BJ (cell line): ENCODE measurements around the gene CELF2. TPM values are rescaled to one million over a fixed set of nuclear protein-coding genes. Genes with fewer than 3 reads are reported as not detected.
A peak's percentile ranks its signal among the peaks of the same experiment; 100 is the strongest.

Source experiments
- CTCF ChIA-PET: fragments of 350-600 bp; formaldehyde crosslinking; extraction: SDS; loops from one replicate; lab custom pipeline; 2021; ENCODE audit warnings: antibody characterized with exemption, inconsistent platforms; lab: Yijun Ruan, JAX
- POLR2A ChIA-PET: fragments of 300-600 bp; sonication (Branson Sonifier 250); formaldehyde crosslinking; extraction: SDS; loops from one replicate; lab custom pipeline; 2021; ENCODE audit warnings: antibody characterized with exemption; lab: Charles Lee
- DNase-seq: peaks from one replicate; pipeline ENCODE4 v3.0.0-alpha.2; 2011; ENCODE audit warnings: low read depth
- H3K27me3 ChIP-seq: 2 replicates; pipeline ENCODE4 v1.6.0; 2011; ENCODE audit warnings: low read length; ENCODE audit not compliant: control insufficient read depth, insufficient read depth
- H3K36me3 ChIP-seq: 2 replicates; pipeline ENCODE4 v1.5.1; 2011; ENCODE audit warnings: low read length; ENCODE audit not compliant: control insufficient read depth, insufficient read depth
- H3K4me3 ChIP-seq: 2 replicates; pipeline ENCODE4 v1.5.1; 2011; ENCODE audit warnings: low read depth, mild to moderate bottlenecking, control low read depth, low read length
- CTCF ChIP-seq: IDR thresholded peaks from 2 replicates; pipeline ENCODE4 v1.5.1; 2011; ENCODE audit warnings: low read depth, mild to moderate bottlenecking, control low read depth, inconsistent platforms, low read length, moderate library complexity; ENCODE audit not compliant: insufficient read depth
- polyA plus RNA-seq: library from polyadenylated mRNA; depleted of rRNA; stranded (reverse); fragments of >200 nt; gene quantifications from 2 replicates; pipeline ENCODE4 v1.2.3, GENCODE V29; 2011

Gene CELF2
- polyA plus RNA-seq, 1 experiment, result 8.8 TPM

GRCh38 chr10:11007476-11008020, 10.1 kb upstream of the CELF2 start:
- Histone ChIP-seq H3K36me3 (no peaks in the 10 kb centered on the region), H3K27me3 (no peaks in the 10 kb centered on the region), H3K4me3 (no peak overlapping the region)
- DNase-seq, result no peak
- TF ChIP-seq CTCF, result no peak
- CTCF ChIA-PET, result no interaction called here
- POLR2A ChIA-PET, result no interaction called here

GRCh38 chr10:11009471-11010308, 8.0 kb upstream of the CELF2 start:
- ChIA-PET POLR2A (no interaction called here), CTCF (no interaction called here)
- Histone ChIP-seq H3K4me3 (no peak overlapping the region), H3K27me3 (no peaks in the 10 kb centered on the region), H3K36me3 (no peaks in the 10 kb centered on the region)
- TF ChIP-seq CTCF, result no peak
- peak; percentile 12 for DNase-seq

- Histone ChIP-seq H3K27me3 (no peaks in the 10 kb centered on the region), H3K4me3 (no peak overlapping the region), H3K36me3 (no peaks in the 10 kb centered on the region)
- POLR2A ChIA-PET, result no interaction called here
- no peak for TF ChIP-seq CTCF
- DNase-seq, result no peak
- CTCF ChIA-PET, result interaction anchor here (1.9 kb wide), 1 partner anchor 25 kb away, joined by 5 read pairs; no protein-coding TSS in a partner anchor
Measured at GRCh38 chr10:11010582-11010981, 7.1 kb upstream of the CELF2 start.

- POLR2A ChIA-PET, result no interaction called here
- no peak for DNase-seq
Measured at GRCh38 chr10:11011436-11011835, 6.2 kb upstream of the CELF2 start.

More at GRCh38 chr10:11011436-11011835, 6.2 kb upstream of the CELF2 start:
- Histone ChIP-seq H3K4me3 (no peak overlapping the region), H3K27me3 (peaks cover 2% of the 10 kb centered on the region; the same call in 1 of the 2 replicates), H3K36me3 (no peaks in the 10 kb centered on the region)
- TF ChIP-seq CTCF, result no peak
- CTCF ChIA-PET, result interaction anchor here (1.5 to 1.9 kb wide), 2 partner anchors 9 to 24 kb away, joined by 3 to 5 read pairs; no protein-coding TSS in a partner anchor
